Measurements from ENCODE around the gene MMP17. TPM values are rescaled to one million over a fixed set of nuclear protein-coding genes. Genes with fewer than 3 reads are reported as not detected.
"Not testable (repeated sequence)": the region's sequence is repeated elsewhere in the genome, so short reads cannot be mapped to it uniquely, and the experiment has no call there.

The MMP17 gene
- polyA plus RNA-seq, 1 experiment: 13.7 TPM

- POLR2A ChIA-PET: no interaction called here
Observed at GRCh38 chr12:131872154-131873051, 44.2 kb downstream of the MMP17 start.

DNA sequence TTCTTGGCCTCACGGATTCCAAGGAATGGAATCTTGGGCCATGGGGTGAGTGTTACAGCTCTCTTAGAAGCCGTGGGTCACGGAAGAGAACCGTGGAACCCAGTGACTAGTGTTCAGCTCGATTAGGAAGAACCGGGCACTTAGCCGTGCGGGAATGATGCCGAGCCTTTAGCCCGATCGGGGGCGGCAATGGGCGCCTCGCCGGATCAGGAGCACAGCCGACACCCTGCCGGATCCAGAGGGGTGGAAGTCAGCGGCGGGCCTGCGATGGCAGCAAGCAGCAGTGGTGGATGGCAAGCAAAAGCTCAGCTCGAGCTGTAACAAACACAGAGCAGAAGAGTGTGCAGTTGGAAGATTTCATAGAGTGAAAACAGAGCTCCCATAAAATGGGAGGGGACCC lies 45.1 kb downstream of the MMP17 start:
- Histone ChIP-seq H3K4me3 (ENCODE audit: low read depth, low read length) (no peak overlapping the region), H3K27me3 (ENCODE audit: control insufficient read depth, insufficient read depth, low read length) (no peaks in the 10 kb centered on the region), H3K36me3 (ENCODE audit: control insufficient read depth, insufficient read depth, low read length) (no peaks in the 10 kb centered on the region)
- DNase-seq (ENCODE audit: low read depth): no peak
- POLR2A ChIA-PET: no interaction called here
- CTCF ChIA-PET: interaction anchor here (1.0 kb wide), 1 partner anchor 15 kb away, joined by 3 read pairs; no protein-coding TSS in a partner anchor
- TF ChIP-seq, protein P1, sequence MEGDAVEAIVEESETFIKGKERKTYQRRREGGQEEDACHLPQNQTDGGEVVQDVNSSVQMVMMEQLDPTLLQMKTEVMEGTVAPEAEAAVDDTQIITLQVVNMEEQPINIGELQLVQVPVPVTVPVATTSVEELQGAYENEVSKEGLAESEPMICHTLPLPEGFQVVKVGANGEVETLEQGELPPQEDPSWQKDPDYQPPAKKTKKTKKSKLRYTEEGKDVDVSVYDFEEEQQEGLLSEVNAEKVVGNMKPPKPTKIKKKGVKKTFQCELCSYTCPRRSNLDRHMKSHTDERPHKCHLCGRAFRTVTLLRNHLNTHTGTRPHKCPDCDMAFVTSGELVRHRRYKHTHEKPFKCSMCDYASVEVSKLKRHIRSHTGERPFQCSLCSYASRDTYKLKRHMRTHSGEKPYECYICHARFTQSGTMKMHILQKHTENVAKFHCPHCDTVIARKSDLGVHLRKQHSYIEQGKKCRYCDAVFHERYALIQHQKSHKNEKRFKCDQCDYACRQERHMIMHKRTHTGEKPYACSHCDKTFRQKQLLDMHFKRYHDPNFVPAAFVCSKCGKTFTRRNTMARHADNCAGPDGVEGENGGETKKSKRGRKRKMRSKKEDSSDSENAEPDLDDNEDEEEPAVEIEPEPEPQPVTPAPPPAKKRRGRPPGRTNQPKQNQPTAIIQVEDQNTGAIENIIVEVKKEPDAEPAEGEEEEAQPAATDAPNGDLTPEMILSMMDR (IDR thresholded peaks at IDR 0.05; ENCODE audit: insufficient read depth, low read depth, low read length): no peak

More at GRCh38 chr12:131872154-131873051, 44.2 kb downstream of the MMP17 start:
- Histone ChIP-seq H3K36me3 (ENCODE audit: control insufficient read depth, insufficient read depth, low read length) (no peaks in the 10 kb centered on the region), H3K27me3 (ENCODE audit: control insufficient read depth, insufficient read depth, low read length) (no peaks in the 10 kb centered on the region), H3K4me3 (ENCODE audit: low read depth, low read length) (no peak overlapping the region)
- TF ChIP-seq, protein P1 (IDR thresholded peaks at IDR 0.05; ENCODE audit: insufficient read depth, low read depth, low read length): no peak
- CTCF ChIA-PET: interaction anchor here (1.0 to 1.6 kb wide), 2 partner anchors 9 to 15 kb away, joined by 3 to 6 read pairs; no protein-coding TSS in a partner anchor
- DNase-seq (ENCODE audit: low read depth): peak; percentile 83

DNA sequence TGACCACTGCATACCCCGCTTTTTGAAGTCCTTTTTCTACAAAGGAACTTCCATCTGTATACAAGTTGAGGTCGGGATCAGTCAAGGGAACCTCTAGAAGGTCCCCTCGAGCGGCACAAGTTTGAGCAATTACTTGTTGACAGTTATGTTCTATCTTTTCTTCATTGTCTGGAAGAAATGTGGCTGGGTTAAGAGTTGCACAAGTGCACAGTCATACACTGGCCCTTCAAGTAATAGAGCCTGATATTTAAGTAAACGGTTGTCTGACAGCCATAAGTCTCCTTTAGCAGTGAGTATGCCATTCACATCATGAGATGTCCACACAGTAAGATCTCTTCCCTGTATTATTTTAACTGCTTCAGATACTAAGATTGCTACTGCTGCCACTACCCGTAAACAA lies 46.8 kb downstream of the MMP17 start:
- H3K36me3 ChIP-seq (ENCODE audit: control insufficient read depth, insufficient read depth, low read length); H3K4me3 ChIP-seq (ENCODE audit: low read depth, low read length); CTCF ChIA-PET; POLR2A ChIA-PET; H3K27me3 ChIP-seq (ENCODE audit: control insufficient read depth, insufficient read depth, low read length); DNase-seq (ENCODE audit: low read depth): not testable (repeated sequence)

DNA sequence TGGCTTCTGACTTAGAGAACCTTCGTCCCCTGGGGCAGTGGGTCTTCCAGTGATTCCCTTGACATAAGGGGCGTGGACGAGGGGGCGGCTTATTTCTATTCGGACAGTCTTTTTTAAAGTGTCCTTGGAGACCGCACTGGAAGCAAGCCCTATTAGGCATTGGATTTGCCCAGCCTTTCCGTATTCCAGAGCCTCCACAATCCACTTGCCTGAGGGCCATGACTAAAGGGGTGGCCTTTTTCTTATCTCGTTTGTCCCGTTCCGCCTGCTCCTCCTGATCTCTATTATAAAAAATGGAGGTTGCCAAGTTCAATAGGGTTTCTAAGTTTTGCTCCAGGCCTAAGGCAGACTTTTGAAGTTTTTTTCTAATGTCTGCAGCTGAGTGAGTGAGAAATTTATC lies 49.0 kb downstream of the MMP17 start:
- DNase-seq (ENCODE audit: low read depth); H3K27me3 ChIP-seq (ENCODE audit: control insufficient read depth, insufficient read depth, low read length); H3K36me3 ChIP-seq (ENCODE audit: control insufficient read depth, insufficient read depth, low read length); POLR2A ChIA-PET; CTCF ChIA-PET; H3K4me3 ChIP-seq (ENCODE audit: low read depth, low read length): not testable (repeated sequence)

GRCh38 chr12:131878436-131878835 lies 50.2 kb downstream of the MMP17 start:
- POLR2A ChIA-PET; DNase-seq (ENCODE audit: low read depth); H3K27me3 ChIP-seq (ENCODE audit: control insufficient read depth, insufficient read depth, low read length); H3K4me3 ChIP-seq (ENCODE audit: low read depth, low read length); H3K36me3 ChIP-seq (ENCODE audit: control insufficient read depth, insufficient read depth, low read length); CTCF ChIA-PET: not testable (repeated sequence)

DNA sequence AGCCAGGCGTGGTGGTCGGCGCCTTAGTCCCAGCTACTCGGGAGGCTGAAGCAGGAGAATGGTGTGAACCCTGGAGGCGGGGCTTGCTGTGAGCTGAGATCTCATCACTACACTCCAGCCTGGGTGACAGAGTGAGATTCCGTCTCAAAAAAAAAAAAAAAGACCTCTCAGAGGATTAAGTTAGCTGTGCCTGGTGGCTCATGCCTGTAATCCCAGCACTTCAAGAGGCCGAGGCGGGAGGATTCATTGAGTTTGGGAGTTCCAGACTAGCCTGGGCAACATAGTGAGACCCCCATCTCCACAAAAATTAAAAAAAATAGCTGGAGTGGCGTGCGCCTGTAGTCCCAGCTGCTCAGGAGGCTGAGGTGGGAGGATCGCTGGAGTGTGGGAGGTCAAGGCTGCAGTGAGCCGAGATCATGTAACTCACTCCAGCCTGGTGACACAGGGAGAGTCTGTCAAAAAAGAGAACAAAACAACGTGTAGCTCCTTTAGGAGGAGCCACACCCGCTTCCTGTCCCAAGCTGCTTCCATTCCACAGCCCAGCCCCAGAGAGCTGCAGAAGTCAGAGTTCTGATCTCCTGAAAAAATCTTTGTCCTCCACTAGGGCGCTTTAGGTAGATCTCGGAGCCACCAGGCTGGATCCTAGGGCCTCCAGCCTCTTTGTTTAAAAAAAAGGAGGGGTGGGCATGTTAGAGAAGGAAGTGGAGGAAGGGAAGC lies 54.8 kb downstream of the MMP17 start:
- no peaks in the 10 kb centered on the region for H3K27me3 ChIP-seq (ENCODE audit: control insufficient read depth, insufficient read depth, low read length)
- H3K4me3 ChIP-seq (ENCODE audit: low read depth, low read length): no peak overlapping the region
- H3K36me3 ChIP-seq (ENCODE audit: control insufficient read depth, insufficient read depth, low read length): no peaks in the 10 kb centered on the region
- no peak for DNase-seq (ENCODE audit: low read depth)
- ChIA-PET CTCF (interaction anchor here (0.6 to 0.7 kb wide), 2 partner anchors 19 to 29 kb away, joined by 3 to 5 read pairs; no protein-coding TSS in a partner anchor), POLR2A (no interaction called here)
- TF ChIP-seq, protein P1 (IDR thresholded peaks at IDR 0.05; ENCODE audit: insufficient read depth, low read depth, low read length): no peak
